Left lung (tissue), 10 donors: ENCODE results near the gene TMEM72. TPM values are rescaled to one million over a fixed set of nuclear protein-coding genes. Genes with fewer than 3 reads are reported as not detected.

Source experiments
- ATAC-seq: fragments of 200-7000 bp; cut with Tn5 transposase; one replicate; pipeline ENCODE4 v1.9.1; 2020; ENCODE audit warnings: moderate library complexity
- DNase-seq, 4 donors: peaks; one replicate each; pipeline ENCODE4 v3.0.0-alpha.2; 2013 to 2020
- H3K27ac ChIP-seq, 2 donors: fragments of 200-600 bp; sonication (generic) in 1 of 2; one replicate each; pipeline versions ENCODE4 v1.5.0 to v1.8.0; 2020 to 2021
- H3K27me3 ChIP-seq, 2 donors: fragments of 200-600 bp; sonication (generic) in 1 of 2; one replicate each; pipeline versions ENCODE4 v1.5.0 to v1.8.0; 2020 to 2021
- H3K36me3 ChIP-seq, 2 donors: fragments of 200-600 bp; sonication (generic) in 1 of 2; one replicate each; pipeline versions ENCODE4 v1.5.0 to v1.8.0; 2020 to 2021
- H3K4me1 ChIP-seq, 2 donors: fragments of 200-600 bp; one replicate each; pipeline ENCODE4 v1.8.0; 2021
- H3K4me3 ChIP-seq, 2 donors: fragments of 200-600 bp; sonication (generic) in 1 of 2; one replicate each; pipeline versions ENCODE4 v1.5.0 to v1.8.0; 2020 to 2021; ENCODE audit warnings: mild to moderate bottlenecking in 1 of 2
- H3K9me3 ChIP-seq, 2 donors: fragments of 200-600 bp; sonication (generic) in 1 of 2; one replicate each; pipeline versions ENCODE4 v1.5.0 to v1.8.0; 2020 to 2021
- CTCF ChIP-seq, 2 donors: fragments of 200-600 bp; sonication (generic) in 1 of 2; IDR thresholded peaks; one replicate each; pipeline versions ENCODE4 v1.5.0 to v1.8.0; 2021; ENCODE audit warnings: antibody characterized with exemption in 2 of 2
- intact Hi-C, 2 donors: fragments of 100-400 bp; cut with DNase I; formaldehyde crosslinking; loops; one replicate each; pipeline versions ENCODE4 v1.11.2 to v1.14.2; 2022
- polyA plus RNA-seq, 6 donors: library from polyadenylated mRNA; unstranded; fragments of 120-200 nt; gene quantifications; one replicate each; pipeline ENCODE4 v1.2.1, GENCODE V29; 2013; ENCODE audit not compliant: insufficient read length in 6 of 6
- total RNA-seq, 2 donors: library from RNA; stranded (reverse); fragmentation: NEBNext Ultra II Directional; extraction: Animal tissue kit (Norgen Biotek cat#: 25700); gene quantifications; one replicate each; pipeline ENCODE4 v1.2.1, GENCODE V29; 2021
- donor health status: DM: no; HTN: yes; CAD: no.
- donor health status: DM: no; HTN: no; CAD: no.

TMEM72 gene
- total and polyA plus RNA-seq, 8 donors = 0.23 to 2.2 (median 1.7) TPM; not detected in 1

GRCh38 chr10:44966816-44967509 lies 55.8 kb downstream of the TMEM72 start:
- Histone ChIP-seq H3K27ac (peak overlapping the region; percentile 68 to 86), H3K4me3 (no peak overlapping the region), H3K9me3 (no peaks in the 10 kb centered on the region), H3K27me3 (no peaks in the 10 kb centered on the region), H3K36me3 (peaks cover 0 to 24% of the 10 kb centered on the region in 2 donors), H3K4me1 (peaks cover 51 to 92% of the 10 kb centered on the region in 2 donors)
- ATAC-seq = no peak
- intact Hi-C loops = no loop called here
- peak in 1 of 2 donors; percentile 11 for TF ChIP-seq CTCF (IDR thresholded peaks at IDR 0.05)
- no peak for DNase-seq

- Histone ChIP-seq H3K36me3 (peaks cover 0 to 31% of the 10 kb centered on the region in 2 donors), H3K9me3 (no peaks in the 10 kb centered on the region), H3K4me1 (peaks cover 51 to 90% of the 10 kb centered on the region in 2 donors), H3K4me3 (no peak overlapping the region), H3K27me3 (no peaks in the 10 kb centered on the region), H3K27ac (peak overlapping the region; percentile 68 to 86)
- ATAC-seq (peak; percentile 8), DNase-seq (no peak)
- no peak for TF ChIP-seq CTCF (IDR thresholded peaks at IDR 0.05)
- intact Hi-C loops = no loop called here
Observed at GRCh38 chr10:44967616-44968015, 56.5 kb downstream of the TMEM72 start.

DNA sequence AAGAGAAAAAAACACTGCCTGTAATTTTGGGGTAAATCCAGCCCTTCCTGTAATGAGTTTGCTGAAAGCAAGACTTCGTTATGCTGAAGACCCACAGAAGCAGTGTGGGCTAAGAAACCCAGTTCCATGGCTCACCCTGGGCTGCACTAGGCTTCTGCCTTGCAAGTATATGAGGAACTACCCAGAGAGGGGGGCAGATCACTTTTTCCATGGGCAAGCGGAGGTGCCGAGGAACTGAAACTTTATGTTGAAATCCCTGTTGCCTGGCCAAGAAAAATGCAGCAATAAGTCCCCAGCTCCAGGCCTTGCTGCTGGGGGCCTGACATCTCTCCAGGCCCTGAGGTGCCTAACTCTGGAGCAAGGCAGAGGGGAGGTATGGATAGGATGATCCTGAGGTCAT lies 57.0 kb downstream of the TMEM72 start:
- DNase-seq (peak in 1 of 4 donors; percentile 80), ATAC-seq (peak; percentile 49)
- Histone ChIP-seq H3K4me1 (peaks cover 47 to 90% of the 10 kb centered on the region in 2 donors), H3K36me3 (peaks cover 0 to 34% of the 10 kb centered on the region in 2 donors), H3K27ac (peak overlapping the region; percentile 68 to 86), H3K27me3 (no peaks in the 10 kb centered on the region), H3K9me3 (no peaks in the 10 kb centered on the region), H3K4me3 (no peak overlapping the region)
- TF ChIP-seq CTCF (IDR thresholded peaks at IDR 0.05) = no peak
- intact Hi-C loops = no loop called here

DNA sequence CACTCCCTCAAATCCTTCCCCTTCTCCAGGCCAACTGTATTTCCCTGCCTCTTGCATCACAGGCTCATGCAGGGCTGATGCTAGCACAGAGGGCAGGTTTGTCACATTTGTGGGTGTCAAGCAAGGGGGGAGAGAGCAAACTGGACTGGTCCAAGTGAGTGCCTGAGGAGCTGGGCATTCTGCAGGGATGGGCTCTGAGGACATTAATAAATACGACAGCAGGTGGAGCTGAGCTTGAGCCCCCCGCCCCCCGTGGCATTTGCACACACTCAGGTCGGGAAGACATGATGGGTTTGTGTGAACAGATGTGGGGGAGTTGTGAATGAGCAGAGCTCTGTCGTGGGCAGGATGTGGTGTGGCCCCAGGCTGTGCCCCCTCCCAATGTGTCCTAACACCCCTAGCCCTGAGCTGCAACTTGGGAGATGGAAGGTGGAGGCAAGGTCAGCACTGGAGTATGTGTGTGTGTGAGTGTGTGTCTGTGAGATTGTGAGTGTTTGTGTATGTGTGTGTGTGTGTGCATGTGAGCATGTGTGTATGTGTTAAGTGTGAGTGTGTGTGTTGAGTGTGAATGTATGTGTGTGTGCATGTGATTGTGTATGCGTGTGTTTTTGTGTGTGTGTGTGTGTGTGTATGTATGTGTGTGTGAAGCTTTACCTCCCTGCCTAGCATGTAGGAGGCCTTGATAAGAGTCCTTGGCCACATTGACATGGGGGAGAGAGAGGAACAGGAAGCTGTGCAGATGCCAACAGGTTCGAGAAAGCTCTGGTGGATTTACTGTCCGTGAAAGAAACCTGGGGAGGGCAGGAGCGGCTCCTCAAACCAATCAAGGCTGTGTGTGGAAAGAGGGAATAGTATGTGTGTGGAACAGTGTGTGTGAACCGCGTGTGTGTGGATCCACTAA lies 57.6 kb downstream of the TMEM72 start:
- intact Hi-C loops = no loop called here
- DNase-seq (no peak), ATAC-seq (no peak)
- Histone ChIP-seq H3K9me3 (no peaks in the 10 kb centered on the region), H3K27ac (peak overlapping the region; percentile 68 to 86), H3K27me3 (no peaks in the 10 kb centered on the region), H3K36me3 (peaks cover 0 to 34% of the 10 kb centered on the region in 2 donors), H3K4me3 (no peak overlapping the region), H3K4me1 (peaks cover 40 to 90% of the 10 kb centered on the region in 2 donors)
- no peak for TF ChIP-seq CTCF (IDR thresholded peaks at IDR 0.05)

DNA sequence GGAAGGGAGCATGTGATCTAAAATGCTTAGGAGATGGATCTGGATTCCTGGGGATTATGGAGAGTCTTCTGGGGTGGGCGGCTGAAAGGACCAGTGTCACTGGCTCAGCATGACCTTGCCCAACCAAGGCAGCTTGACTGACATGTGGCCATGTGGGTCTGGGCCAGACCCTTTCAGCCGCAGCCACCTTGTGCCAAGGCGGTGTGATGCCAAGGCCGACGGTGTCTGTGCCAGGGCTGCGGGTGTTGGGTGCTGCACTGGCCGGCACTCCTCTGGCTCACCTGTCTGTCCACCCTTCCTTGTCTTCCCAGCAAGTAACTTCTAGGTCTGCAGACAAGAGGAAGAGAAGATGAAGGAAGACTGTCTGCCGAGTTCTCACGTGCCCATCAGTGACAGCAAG lies 58.7 kb downstream of the TMEM72 start:
- no peak for TF ChIP-seq CTCF (IDR thresholded peaks at IDR 0.05)
- peaks cover 0 to 34% of the 10 kb centered on the region in 2 donors for H3K36me3 ChIP-seq
- no peak overlapping the region for H3K27ac ChIP-seq
- H3K9me3 ChIP-seq = no peaks in the 10 kb centered on the region
- no peak for ATAC-seq
- H3K4me3 ChIP-seq = no peak overlapping the region
- intact Hi-C loops = no loop called here
- H3K4me1 ChIP-seq = peaks cover 39 to 90% of the 10 kb centered on the region in 2 donors
- no peak for DNase-seq
- H3K27me3 ChIP-seq = no peaks in the 10 kb centered on the region
